HepG2 (cell line): Measurements from ENCODE around the gene FKBP1A. TPM values are rescaled to one million over a fixed set of nuclear protein-coding genes. Genes with fewer than 3 reads are reported as not detected.
A peak's percentile ranks its signal among the peaks of the same experiment; 100 is the strongest.

ENCODE experiments used
- DDIT3 ChIP-seq: sonication (generic); formaldehyde crosslinking; IDR thresholded peaks from 2 replicates; pipeline ENCODE4 v1.4.0; 2020; ENCODE audit warnings: mild to moderate bottlenecking, missing genetic modification reagents
- HCFC1 ChIP-seq: fragments of 150-350 bp; IDR thresholded peaks from 2 replicates; pipeline ENCODE4 v1.6.1; 2014; ENCODE audit warnings: low read depth, low read length
- HHEX ChIP-seq: IDR thresholded peaks from 2 replicates; pipeline ENCODE4 v1.6.1; 2016; ENCODE audit warnings: control low read depth
- HMGA1 ChIP-seq: sonication (generic); formaldehyde crosslinking; conservative IDR thresholded peaks from 2 replicates; pipeline ENCODE4 v1.4.0; 2020; ENCODE audit warnings: missing genetic modification reagents
- MEF2D ChIP-seq: sonication (generic); formaldehyde crosslinking; IDR thresholded peaks from 2 replicates; pipeline ENCODE4 v1.5.1; 2020; ENCODE audit warnings: mild to moderate bottlenecking, missing genetic modification reagents
- PHB2 ChIP-seq: fragments of 450-650 bp; IDR thresholded peaks from 2 replicates; pipeline ENCODE4 v1.6.1; 2018; ENCODE audit not compliant: partially characterized antibody
- POGK ChIP-seq: sonication (generic); formaldehyde crosslinking; conservative IDR thresholded peaks from 2 replicates; pipeline ENCODE4 v1.8.0; 2022; ENCODE audit warnings: mild to moderate bottlenecking, moderate library complexity, missing genetic modification reagents
- ZNF142 ChIP-seq: sonication (generic); formaldehyde crosslinking; IDR thresholded peaks from 2 replicates; pipeline ENCODE4 v1.4.0; 2020; ENCODE audit warnings: missing genetic modification reagents
- ZNF251 ChIP-seq: sonication (generic); formaldehyde crosslinking; IDR thresholded peaks from 2 replicates; pipeline ENCODE4 v1.9.0; 2021; ENCODE audit warnings: mild to moderate bottlenecking, missing genetic modification reagents
- ZNF567 ChIP-seq: sonication (generic); formaldehyde crosslinking; IDR thresholded peaks from 2 replicates; pipeline ENCODE4 v1.8.1; 2023; ENCODE audit warnings: mild to moderate bottlenecking, missing genetic modification reagents, borderline replicate concordance
- ZNF570 ChIP-seq: sonication (generic); formaldehyde crosslinking; IDR thresholded peaks from 2 replicates; pipeline ENCODE4 v1.4.0; 2020; ENCODE audit warnings: mild to moderate bottlenecking, missing genetic modification reagents, borderline replicate concordance
- polyA plus RNA-seq, 8 experiments: library from polyadenylated mRNA; depleted of rRNA in 3 of 8; stranded (reverse) in 7 of 8; unstranded in 1 of 8; fragments of >200 nt; fragmentation: Illumina TruSeq in 4 of 8; extraction: Trizol in 4 of 8; gene quantifications; 2 replicates each; pipeline versions ENCODE4 v1.2.1 to v1.2.3, GENCODE V29; 2011 to 2016; ENCODE audit warnings: low read depth in 4 of 8, missing spikeins in 1 of 8, mixed read lengths in 1 of 8; ENCODE audit not compliant: insufficient read depth in 1 of 8
- total RNA-seq, 5 experiments: library from RNA; depleted of rRNA; stranded (reverse); fragments of >200 nt; fragmentation: Illumina TruSeq; extraction: Trizol; gene quantifications; 2 replicates each; pipeline ENCODE4 v1.2.3, GENCODE V29; 2016; ENCODE audit warnings: low read depth in 1 of 5
- TF ChIP-seq, protein P1 (sequence below): sonication (generic); formaldehyde crosslinking; IDR thresholded peaks from 2 replicates; pipeline ENCODE4 v1.8.1; 2023; ENCODE audit warnings: mild to moderate bottlenecking, missing genetic modification reagents
- TF ChIP-seq, protein P2 (sequence below): sonication (generic); formaldehyde crosslinking; IDR thresholded peaks from 2 replicates; pipeline ENCODE4 v1.8.0; 2022; ENCODE audit warnings: missing genetic modification reagents, mild to moderate bottlenecking, moderate library complexity, borderline replicate concordance
- TF ChIP-seq, protein P3 (sequence below): sonication (generic); formaldehyde crosslinking; IDR thresholded peaks from 2 replicates; pipeline ENCODE4 v1.5.0; 2020; ENCODE audit warnings: missing genetic modification reagents

Gene FKBP1A
- total and polyA plus RNA-seq, 2 of the 13 experiments (the other 11 are each of a cell fraction or from before 2014, with no cell fraction given), result 119 to 468 TPM

DNA sequence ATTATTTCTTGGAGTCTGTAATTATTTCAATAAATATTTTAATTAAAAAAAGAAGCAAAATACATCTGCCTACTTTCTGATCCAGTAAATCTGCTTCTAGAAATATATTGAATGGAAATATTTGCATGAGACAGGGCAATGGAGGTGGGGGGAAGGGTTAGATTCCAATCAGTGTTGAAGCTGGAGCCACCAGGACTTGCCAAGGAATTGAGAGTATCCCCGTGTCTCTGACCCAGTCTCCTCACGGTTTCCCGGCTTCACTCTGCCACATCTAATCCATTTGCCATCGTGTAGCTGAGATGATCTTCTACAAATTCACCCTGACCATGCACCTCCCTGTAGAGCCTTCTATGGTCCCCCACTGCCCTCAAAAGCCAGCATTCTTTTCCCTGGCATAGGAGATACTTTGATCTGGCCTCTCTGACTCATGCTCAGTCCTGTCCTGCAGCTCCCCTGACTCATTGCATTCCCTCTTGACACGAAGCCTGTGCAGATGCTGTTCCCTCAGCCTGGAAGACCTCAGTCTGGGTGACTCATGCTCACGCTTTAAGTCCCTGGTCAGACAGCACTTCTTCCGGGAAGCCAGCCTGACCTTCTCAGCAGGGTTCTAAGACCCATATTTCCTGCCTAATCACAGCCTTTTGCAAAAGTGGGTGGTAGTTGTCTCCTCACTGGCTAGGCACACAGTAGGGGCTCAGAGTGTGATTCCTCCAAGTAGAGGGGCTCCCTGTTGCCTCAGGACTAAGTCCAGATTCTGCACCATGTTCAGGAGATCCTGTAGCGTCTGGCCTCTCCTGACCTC lies 23.0 kb upstream of the FKBP1A start (continued):
- TF ChIP-seq, protein P1, sequence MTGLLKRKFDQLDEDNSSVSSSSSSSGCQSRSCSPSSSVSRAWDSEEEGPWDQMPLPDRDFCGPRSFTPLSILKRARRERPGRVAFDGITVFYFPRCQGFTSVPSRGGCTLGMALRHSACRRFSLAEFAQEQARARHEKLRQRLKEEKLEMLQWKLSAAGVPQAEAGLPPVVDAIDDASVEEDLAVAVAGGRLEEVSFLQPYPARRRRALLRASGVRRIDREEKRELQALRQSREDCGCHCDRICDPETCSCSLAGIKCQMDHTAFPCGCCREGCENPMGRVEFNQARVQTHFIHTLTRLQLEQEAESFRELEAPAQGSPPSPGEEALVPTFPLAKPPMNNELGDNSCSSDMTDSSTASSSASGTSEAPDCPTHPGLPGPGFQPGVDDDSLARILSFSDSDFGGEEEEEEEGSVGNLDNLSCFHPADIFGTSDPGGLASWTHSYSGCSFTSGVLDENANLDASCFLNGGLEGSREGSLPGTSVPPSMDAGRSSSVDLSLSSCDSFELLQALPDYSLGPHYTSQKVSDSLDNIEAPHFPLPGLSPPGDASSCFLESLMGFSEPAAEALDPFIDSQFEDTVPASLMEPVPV (CRISPR knock-in tag), result no peak
- TF ChIP-seq, protein P2, sequence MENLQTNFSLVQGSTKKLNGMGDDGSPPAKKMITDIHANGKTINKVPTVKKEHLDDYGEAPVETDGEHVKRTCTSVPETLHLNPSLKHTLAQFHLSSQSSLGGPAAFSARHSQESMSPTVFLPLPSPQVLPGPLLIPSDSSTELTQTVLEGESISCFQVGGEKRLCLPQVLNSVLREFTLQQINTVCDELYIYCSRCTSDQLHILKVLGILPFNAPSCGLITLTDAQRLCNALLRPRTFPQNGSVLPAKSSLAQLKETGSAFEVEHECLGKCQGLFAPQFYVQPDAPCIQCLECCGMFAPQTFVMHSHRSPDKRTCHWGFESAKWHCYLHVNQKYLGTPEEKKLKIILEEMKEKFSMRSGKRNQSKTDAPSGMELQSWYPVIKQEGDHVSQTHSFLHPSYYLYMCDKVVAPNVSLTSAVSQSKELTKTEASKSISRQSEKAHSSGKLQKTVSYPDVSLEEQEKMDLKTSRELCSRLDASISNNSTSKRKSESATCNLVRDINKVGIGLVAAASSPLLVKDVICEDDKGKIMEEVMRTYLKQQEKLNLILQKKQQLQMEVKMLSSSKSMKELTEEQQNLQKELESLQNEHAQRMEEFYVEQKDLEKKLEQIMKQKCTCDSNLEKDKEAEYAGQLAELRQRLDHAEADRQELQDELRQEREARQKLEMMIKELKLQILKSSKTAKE (CRISPR knock-in tag), result 0 out of 2 replicates have a peak, but pooled peaks have one; percentile 9
- TF ChIP-seq ZNF251 (no peak), ZNF567 (no peak), DDIT3 (no peak), HMGA1 (no peak), POGK (no peak), PHB2 (no peak), ZNF570 (no peak), MEF2D (CRISPR knock-in tag) (peak; percentile 64; the same call in 1 of the 2 replicates), ZNF142 (no peak), HCFC1 (no peak), HHEX (CRISPR knock-in tag) (no peak)
- TF ChIP-seq, protein P3, sequence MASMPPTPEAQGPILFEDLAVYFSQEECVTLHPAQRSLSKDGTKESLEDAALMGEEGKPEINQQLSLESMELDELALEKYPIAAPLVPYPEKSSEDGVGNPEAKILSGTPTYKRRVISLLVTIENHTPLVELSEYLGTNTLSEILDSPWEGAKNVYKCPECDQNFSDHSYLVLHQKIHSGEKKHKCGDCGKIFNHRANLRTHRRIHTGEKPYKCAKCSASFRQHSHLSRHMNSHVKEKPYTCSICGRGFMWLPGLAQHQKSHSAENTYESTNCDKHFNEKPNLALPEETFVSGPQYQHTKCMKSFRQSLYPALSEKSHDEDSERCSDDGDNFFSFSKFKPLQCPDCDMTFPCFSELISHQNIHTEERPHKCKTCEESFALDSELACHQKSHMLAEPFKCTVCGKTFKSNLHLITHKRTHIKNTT, result no peak
